ENCODE measurements around the gene IGFBPL1.

DNA sequence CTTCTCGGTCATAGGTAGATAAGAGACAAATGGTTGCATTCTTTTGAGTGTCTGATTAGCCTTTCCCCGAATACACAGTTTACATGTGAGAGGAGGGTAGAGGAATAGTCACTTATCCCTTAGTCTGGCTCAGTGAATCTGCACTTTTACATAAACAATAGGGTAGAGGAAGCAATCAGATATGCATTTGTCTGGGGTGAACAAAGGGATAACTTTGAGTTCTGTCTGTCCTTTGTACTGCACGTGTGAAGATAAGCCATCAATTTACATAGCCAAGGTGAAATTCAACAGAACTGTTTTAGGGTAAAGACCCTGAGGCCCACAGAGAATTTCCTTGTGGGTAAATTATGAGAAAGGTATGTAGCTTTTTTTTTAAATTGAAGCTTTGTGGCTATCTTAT, 10.1 kb upstream of the IGFBPL1 start:
- TF ChIP-seq, protein P1, sequence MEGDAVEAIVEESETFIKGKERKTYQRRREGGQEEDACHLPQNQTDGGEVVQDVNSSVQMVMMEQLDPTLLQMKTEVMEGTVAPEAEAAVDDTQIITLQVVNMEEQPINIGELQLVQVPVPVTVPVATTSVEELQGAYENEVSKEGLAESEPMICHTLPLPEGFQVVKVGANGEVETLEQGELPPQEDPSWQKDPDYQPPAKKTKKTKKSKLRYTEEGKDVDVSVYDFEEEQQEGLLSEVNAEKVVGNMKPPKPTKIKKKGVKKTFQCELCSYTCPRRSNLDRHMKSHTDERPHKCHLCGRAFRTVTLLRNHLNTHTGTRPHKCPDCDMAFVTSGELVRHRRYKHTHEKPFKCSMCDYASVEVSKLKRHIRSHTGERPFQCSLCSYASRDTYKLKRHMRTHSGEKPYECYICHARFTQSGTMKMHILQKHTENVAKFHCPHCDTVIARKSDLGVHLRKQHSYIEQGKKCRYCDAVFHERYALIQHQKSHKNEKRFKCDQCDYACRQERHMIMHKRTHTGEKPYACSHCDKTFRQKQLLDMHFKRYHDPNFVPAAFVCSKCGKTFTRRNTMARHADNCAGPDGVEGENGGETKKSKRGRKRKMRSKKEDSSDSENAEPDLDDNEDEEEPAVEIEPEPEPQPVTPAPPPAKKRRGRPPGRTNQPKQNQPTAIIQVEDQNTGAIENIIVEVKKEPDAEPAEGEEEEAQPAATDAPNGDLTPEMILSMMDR (IDR thresholded peaks at IDR 0.05) = no peak
- TF ChIP-seq EZH2 (IDR thresholded peaks at IDR 0.05) (no peak), EZH2phosphoT487 (IDR thresholded peaks at IDR 0.05) (no peak)

Data from neural progenitor cell (in vitro differentiated cells).